Ureter (tissue), 1 donor: Measurements from ENCODE around the gene KY. TPM values are rescaled to one million over a fixed set of nuclear protein-coding genes. Genes with fewer than 3 reads are reported as not detected.

Experiments used
- DNase-seq: peaks from one replicate; pipeline ENCODE4 v3.0.0-alpha.2; 2020; ENCODE audit warnings: low spot score
- total RNA-seq: library from RNA; stranded (reverse); gene quantifications from one replicate; pipeline ENCODE4 v1.2.4, GENCODE V29; 2023
- donor health status: DM: yes; HTN: yes; CAD: no.

KY gene
- total RNA-seq, 1 donor from 2014 or later, result 2.0 TPM

DNA sequence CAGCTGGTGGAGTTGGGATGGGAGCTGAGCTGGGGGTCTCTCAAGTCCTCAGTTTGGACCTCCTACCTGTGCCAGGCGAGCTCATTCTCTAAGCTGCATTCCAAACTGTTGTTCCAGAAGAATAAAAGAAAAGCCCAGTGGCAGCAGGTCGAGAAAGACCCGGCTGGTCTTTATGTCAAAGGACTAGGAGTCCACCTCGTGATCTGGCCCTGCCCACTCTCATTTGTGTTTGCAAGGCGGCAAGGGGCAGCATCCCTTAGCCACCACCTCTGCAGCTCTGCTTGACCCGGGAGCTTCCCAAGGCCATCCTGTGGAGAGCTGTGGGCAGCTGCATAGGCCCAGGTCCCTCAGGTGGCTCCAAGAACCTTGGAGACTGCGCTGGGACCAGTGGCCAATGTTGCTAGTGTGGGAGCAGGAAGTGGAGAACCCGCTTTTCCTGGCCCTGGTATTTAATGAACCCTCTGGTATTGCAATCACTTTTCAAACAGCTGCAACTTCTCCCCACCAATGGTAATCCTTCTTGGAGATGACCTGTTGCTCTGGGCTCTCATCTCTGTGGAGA lies 30.9 kb downstream of the KY start:
- DNase-seq, result no peak

DNA sequence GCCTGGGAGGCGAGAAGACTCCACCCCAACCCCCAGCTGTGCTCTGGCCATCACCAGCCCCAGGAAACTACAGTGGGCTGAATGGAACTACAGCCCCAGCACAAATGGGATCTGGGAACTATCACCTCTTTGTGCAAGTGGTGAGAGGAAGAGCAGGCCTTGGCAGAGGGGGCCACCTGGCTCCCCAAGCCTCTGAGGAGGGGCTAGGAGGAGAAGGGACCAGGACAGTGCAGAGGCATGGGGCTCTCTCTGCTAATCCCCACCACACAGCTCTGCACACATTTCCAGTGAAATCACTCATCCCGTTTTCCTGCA lies 31.6 kb downstream of the KY start:
- no peak for DNase-seq

DNA sequence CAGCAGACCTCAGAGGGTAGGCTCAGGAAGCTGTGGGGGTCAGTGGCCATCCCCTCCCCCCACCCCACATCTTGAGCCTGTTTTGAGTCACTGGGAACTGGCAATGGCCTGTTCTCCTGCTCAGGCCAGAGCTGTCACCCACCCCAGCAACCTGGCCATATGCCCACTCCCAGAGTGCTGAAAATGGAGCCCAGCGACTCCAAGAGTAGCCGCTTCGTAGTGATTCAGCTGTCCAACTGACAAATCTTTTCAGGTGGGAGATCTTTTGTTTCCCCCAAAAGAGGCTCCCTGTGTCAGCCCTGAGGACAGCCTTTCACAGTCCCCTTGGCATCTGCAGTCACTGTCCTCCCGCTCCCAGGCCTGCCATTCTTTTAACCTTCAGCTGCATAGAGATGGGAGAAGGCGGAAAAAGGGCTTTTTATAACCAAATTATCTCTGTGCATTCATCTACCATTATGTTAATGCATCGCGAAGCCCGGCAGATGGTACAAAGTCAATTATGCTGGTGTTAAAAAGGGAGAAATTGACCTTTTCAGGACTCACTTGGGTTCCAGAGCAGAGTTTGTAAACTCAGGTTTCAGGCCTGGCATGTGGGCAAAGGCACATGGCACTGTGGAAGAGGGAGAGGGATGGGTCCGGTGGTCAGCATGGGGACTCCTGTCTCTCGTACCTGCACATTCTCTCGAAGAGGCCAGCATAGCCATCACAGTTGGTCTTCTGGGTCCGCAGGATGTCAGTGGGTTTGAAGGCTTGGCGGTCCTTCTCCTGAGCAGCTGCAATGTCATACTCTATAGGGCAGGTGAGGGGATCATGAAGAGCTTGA lies 32.1 kb downstream of the KY start:
- no peak for DNase-seq

DNA sequence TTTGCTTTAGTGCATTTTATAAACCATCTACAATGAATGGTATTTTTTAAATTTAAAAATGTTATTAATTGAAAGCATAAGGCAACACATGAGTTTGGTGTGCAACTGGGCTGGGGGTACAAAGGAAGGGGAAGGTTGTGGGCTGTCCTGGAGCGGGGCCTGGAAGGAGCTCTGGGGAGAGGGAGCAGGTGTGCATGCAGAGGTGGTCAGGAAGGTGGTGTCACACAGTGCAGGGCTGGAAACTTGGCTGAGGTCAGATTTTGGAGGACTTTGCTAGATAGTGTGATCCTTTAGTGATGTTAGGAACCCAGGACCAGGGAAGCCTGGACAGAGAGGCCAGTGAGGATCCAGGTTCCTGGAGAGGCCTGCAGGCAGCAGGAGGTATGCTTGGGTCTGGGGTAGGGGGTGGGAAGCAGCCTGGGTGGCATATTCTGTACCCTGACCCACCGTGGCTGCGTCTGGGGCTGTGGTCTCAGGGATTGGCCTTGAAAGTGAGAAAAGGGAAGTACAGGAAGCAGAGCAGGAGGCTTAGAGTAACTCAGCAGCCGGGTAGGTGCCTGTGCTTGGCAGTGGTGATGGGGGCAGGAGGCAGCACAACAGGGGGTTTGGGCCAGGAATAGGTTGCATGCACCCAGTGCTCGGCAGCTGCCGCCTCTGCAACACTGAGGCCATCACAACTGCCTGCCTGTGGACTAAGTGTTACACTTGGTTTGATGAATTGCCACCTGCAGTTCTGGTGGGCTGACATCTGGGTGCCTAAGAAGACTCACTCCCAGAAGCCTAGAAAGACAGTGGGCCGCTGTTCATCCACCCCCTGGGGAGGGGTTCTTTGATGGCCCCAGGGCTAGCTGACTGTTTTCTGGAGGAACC lies 33.0 kb downstream of the KY start:
- DNase-seq, result no peak

DNA sequence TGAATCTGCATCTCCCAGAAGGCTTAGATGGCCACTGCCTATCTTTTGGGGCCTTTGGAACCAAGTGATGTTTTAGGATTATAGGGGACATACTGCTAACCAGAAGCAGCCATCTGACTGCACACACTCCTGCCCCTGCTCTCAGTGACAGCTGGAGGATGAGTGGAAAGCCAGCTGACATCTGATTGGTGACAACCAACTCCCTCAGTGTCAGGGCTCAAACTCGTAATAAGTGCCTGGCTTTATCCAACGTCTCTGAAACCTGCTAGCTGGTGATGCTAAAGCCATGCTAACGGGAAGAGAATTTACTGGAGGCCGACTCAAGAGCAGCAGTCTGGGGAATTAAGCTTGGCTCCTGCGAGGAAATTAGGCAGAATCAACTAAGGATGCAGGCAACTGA lies 35.1 kb downstream of the KY start:
- no peak for DNase-seq

DNA sequence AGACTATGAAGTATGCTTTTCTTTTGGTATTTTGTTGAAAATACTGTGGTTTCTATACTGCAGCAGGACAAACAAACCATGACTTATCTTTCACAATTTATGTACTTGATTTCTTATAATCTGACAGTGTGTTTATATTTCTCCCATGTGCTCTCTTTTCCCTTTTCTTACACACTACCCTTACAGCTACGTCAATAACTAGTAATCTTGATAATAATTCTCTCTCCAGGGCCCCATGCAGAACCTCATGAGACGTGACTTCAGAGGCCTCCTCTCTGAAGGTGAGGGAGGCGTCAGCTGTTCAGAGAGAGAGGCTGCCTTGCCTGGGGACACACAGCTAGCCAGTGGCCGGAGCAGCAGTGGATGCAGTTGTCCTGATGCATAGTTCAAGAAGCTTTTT lies 35.9 kb downstream of the KY start:
- no peak for DNase-seq

DNA sequence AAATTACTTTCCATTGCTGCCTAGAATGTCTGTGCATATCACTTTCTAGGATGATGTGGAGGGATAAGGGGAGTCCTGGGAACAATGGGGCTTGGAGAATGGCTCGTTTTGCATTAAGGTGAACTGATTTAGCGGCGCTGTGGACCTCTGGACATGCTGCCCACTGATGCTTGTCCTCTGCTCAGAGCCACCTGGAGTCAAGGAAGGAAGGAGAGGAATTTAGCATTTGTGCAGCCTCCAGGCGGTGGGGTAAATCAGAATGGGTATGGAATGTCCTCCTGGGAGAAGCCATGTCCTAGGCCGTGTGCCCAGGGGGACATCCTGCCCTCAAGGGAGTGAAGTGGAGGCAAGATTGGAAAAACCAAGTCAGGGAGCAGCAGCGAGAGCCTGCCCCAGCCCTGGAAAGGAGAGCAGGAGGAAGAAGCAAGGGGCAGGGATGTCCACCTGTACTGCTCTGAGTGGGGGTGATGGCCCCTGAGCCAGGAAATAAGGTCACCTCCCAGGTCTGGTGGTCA lies 37.8 kb downstream of the KY start:
- DNase-seq, result no peak

DNA sequence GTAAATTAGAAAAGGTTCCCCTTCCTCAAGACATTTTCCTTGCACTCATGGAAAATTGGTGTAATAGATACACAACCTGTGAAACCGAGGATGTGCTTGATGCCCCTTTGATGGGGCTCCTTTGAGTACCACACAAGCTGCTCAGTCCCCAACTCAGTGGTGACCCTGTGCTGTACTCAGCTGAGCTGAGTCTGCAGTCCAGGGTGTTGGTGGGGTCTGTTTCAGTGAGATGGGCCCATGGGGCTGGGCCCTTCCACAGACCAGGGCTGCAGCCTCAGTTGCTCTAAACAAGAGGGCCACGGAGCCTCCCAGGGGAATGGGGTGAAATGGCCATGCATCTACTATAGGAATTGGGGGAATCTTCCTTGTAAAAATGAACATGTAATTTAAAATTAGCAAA lies 39.3 kb downstream of the KY start:
- peak; percentile 5 for DNase-seq

DNA sequence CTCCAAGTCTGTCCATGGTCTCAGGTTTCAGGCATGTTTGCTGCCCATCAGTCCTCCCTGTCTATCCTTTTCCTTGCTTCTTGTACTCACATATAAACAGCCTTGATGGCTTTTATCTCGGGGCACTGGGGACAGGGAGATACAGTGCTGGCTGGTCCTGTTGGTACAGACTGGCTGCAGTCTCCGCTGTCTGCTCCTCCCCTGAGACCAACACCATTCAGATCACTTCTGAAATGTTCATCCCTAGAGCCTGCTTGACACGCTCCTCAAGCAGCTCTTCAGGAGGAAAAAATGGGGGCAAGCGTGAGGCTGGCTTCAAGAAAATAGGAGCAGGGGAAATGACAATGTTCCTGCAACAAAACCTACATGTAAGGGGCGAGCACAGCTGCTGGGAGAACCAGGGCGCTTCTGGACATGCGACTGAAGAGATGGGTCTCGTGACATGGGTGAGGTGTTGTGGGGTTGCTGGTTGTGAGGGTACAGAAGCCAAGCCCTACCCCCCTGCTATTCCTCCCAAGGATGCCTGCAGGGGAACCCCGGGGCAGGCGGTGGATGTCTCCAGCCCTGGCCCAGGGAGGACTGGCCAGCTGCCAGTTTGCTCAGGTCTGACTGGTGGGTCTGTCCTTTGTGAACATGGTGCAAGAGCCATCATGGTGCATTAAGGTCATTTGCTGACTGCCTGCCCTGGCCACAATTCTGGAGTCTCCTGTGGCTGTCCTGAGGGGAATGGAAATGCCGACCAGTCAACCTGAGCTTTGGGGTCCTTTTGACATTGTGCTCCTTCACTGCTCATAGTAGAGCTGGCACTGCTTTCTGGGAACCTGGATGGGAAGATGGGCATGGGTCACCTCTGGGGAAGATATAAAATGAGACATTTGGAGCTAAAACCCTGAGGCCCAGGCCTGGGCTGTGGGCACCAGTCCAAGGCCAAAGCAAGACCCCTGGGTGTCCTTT lies 40.1 kb downstream of the KY start:
- no peak for DNase-seq

DNA sequence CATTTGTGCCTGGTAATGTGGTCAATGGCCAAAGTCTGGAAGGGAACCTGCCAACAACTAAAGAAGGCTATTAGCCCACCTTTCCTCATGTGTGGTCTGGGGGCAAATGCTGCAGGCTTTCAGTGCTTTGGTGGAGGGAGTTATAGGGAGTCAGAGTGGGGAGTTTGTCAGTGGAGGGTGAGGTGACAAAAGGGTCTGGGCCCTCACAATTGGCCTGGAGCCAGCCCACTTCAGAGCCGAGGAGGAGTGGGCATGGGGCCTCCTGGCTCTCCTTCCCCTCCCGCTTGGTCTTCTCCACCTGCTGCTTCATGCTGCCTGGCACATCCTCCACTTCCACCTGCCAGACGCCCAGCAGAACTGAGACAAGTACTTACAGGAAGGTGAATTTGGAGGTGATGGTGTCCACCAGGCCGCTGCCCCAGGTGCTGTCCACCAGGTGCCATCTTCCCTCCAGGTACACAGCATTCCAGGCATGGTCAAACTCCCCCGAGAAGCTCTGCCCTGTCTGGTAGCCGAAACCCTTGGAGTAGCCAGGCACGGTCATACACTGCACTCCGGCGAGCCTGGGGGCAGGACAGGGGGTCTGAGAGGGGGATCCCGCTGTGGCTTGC lies 40.9 kb downstream of the KY start:
- peak; percentile 17 for DNase-seq

DNA sequence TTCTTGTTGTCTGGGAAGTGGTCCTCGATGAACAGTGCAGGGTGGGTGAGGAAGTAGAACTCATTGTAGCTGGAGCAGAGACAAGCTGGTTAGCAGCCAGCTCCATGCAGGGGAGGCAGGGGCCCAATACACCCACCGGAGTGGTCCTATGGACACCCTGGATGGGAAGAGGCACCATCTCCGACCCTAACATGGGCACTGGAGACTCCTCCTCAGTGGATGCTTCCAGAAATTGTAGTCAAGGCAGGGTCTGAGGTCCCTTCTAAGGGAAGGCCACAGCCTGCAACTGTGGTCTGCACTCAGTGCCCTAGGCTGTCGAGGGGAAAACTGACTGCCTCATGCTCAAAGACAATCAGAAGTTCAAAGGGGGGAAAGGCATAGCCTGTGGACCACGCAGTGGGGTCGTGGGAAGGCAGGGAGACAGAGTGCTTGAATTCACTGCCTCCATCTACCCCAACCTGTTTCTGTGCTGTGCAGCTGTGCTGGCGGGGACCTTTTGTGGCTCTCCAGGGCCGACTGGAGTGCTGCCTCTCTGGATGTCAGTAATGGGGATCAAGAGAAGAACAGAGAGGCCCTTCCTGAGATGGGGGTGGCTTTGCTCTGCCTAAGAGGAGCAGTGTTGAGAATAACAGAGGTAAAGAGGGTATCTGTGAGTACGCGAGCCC lies 41.9 kb downstream of the KY start:
- peak; percentile 24 for DNase-seq

DNA sequence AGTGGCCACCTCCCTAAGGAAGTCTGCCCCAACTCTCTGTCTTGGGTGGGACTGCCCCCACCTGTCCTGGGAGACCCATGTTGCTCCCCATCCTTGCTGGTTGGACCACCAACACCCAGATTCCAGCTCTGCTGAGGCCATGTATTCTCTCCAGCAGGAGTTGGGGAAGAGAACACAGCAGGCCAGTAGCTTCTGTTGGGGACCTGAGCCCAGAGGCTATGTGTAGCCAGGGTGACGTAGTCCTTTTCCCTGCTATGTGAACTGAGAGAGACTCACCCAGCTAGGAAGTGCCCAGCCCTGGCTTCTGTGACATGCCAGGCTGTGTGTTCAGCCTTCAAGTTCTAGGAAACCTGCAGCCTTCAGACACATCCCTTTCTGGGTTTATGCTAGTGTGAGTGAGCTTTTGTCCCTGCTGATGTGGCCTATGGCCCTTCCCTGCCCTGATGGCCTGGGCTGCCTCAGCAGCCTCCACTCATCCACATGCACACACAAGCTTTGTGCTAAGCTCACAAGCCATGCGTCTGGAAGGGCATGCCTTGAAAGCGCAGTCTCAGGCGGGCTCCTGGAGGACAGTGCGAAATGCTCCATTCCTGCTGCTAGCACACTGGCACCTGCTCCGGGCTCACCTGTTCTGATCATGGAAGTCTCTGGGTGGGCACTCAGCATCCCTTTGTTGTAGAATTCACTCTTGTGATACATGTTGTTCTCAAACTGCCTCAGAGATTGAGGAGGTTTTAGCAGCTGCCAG lies 42.6 kb downstream of the KY start:
- DNase-seq, result no peak

DNA sequence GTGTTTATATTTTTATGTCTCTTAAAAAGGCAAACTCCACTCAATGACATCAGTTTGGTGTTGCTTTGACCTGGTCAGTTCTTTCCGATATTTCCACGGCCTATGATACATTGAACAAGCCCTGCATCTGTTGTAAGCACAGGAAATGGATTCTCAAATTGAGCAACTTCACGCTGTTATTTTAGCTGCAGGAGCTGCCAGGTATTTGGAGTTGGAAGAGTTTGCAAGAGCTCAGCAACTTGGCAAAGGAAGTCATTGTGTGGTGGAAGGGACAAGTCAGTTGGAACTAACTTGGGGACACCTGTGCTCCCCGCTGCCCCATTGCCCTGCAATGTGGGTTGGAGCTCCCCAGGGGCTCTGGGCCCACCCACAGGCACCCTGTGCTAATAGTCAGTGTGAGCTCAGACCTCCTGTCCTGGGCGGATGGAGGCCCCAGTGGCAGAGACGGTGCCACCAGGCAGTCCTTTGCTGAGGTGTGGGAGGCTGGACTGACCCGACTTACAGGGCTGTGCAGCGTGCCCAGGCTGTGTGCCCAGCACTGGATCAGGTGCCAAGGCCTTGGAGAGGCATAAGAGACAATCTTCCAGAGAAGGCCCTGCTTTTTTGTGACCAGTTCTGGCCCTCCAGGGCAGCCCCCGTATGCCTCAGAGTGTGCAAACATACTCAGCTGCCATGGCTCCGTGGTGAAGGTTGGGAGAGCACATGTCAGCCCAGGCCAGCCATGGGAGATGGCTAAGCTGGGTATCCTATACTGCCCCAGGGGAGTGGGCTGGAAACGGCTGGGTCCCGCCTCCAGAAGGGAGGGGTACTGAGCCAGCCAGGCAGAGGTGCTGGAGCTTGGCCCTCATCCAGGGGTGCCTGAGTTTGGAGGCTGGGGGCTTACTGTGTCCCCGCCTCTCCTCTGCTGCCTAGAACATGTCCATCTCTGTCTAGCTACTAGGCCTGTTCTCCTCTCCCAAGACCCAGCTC lies 43.5 kb downstream of the KY start:
- no peak for DNase-seq

DNA sequence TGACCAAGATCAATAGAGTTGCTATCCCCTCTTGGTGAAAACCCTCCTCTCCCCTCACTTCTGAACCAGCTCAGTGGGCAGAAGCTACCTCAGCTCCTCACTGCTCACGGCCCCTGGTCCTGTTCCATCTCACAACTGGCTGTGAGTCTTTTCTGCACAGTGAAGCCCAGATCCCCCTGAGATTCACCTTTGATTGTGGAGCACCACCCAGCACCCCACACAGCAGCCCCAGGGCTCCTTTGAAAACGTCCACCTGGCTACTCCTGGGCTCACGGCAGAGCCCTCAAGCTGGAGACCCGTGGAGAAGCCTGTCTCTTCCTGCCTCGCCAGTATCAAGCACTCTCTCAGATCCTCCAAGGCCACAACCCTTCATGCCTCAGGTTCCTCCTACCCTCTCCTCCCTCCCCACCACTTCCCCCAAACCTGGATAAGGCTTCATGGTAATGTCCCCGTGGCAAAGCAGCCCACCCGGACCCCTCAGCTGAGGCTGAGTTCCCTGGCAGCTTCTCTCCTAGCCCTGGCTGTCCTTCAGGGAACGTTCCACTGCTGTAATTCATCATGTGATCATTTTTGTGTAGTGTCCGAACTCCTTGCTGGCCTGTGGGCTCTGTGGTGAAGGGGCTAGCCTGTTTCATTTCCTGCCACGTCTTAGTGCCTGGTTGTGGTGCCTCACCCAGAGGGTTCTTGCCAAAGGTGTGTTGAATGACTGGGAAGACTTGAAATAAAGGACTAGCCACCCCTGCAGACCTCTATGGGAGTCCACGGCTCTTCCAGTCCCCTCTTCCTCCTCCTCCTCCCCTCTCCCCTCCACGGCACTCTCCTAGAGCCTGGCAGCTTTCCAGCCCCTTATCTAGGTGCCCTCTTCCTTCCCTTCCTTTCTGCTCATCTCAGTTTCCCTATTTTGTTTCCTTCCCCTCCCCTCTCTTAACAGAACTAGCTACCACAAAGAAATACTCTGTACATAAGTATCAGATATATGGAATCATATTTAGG lies 44.5 kb downstream of the KY start:
- DNase-seq, result no peak

DNA sequence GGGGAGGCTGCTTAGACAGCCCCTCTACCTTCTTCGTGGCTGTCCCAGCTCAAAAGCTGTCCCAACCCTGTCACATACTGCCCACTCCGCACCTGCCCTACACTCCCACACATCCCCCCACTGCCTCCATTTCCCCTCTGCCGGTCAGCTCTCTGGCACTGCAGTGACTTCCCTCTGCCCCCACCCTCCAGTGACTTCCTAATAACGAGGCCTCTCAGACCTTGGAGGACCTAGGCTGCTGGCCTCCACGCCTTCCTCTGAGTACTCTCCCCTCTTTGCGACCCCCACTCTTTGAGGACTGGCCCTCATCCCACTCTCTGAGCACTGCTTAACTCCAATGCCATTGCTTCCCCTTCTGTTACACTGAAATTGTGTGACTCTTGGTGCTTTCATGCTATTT lies 45.3 kb downstream of the KY start:
- DNase-seq, result peak; percentile 25

DNA sequence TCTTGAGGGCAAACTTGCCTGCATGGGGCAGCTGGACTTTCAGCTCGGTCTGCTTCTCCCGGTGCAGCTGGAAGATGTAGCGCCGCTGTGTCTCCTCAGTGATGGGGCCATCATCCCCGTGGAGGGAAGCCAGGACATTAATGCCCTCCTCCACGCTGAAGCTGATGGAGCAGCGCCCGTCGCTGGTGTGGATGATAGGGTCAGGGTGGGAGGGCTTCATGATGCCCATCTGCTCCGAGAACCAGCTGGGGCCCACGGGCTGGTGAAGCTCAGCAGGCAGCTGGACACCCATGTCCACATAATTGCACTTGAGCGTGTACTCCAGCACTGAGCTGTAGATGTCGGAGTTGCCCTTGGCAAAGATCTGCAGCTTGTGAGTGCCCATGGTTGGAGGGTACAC lies 46.9 kb downstream of the KY start:
- no peak for DNase-seq

DNA sequence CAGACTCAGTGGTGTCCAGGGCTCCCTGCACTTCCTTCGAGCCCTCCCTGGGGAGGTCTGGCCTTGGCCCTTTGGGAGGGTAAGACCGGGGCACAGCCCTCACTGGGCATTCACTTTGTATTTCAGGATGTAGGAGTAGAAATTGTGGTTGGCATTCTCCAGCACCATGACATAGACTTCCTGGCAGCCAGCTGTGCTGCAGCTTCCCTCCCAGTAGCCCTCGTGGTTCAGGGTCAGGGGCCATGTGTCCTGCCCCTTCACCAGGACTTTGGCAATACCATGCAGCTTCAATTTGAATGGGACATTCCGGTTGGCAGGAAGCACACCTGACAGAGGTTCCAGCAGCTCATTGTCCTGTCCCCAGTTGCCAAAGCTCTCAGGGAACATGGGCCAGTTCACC lies 47.3 kb downstream of the KY start:
- DNase-seq, result no peak
